H1 (cell line): ENCODE results near the gene KBTBD12. TPM values are rescaled to one million over a fixed set of nuclear protein-coding genes. Genes with fewer than 3 reads are reported as not detected.

Experiments
- CTCF ChIA-PET: fragments of 300-600 bp; sonication (Branson Sonifier 250); formaldehyde crosslinking; loops from one replicate; lab custom pipeline; 2021; ENCODE audit not compliant: partially characterized antibody; lab: Charles Lee
- POLR2A ChIA-PET: fragments of 300-600 bp; sonication (Branson Sonifier 250); formaldehyde crosslinking; loops from one replicate; lab custom pipeline; 2021; ENCODE audit warnings: inconsistent platforms; ENCODE audit not compliant: partially characterized antibody; lab: Charles Lee
- DNase-seq, 2 experiments: peaks; one replicate each; pipeline versions ENCODE4 v3.0.0 to v3.0.0-alpha.2; 2010 to 2022; ENCODE audit warnings: low spot score in 2 of 2, low read depth in 1 of 2, mixed read lengths in 1 of 2
- FAIRE-seq: peaks from 2 replicates; lab custom pipeline; 2011; peaks lifted over from hg19 to GRCh38; lab: Jason Lieb, UNC
- H2AFZ ChIP-seq: 2 replicates; pipeline ENCODE4 v1.8.1; 2012; ENCODE audit warnings: low read length, inconsistent platforms
- H2AK5ac ChIP-seq: 2 replicates; pipeline ENCODE4 v1.6.1; 2013; ENCODE audit warnings: low read depth, low read length
- H2BK120ac ChIP-seq: replicated peaks from 2 replicates; pipeline ENCODE3; 2013; ENCODE audit warnings: low read depth, low read length, inconsistent platforms
- H2BK12ac ChIP-seq: 2 replicates; pipeline ENCODE4 v1.6.1; 2013; ENCODE audit warnings: low read depth, low read length
- H2BK15ac ChIP-seq: 2 replicates; pipeline ENCODE4 v1.6.1; 2013; ENCODE audit warnings: low read length
- H2BK20ac ChIP-seq: 2 replicates; pipeline ENCODE4 v1.6.1; 2013; ENCODE audit warnings: low read length
- H2BK5ac ChIP-seq: 2 replicates; pipeline ENCODE4 v1.6.1; 2013; ENCODE audit warnings: low read depth, low read length
- H3K14ac ChIP-seq: 2 replicates; pipeline ENCODE4 v1.6.1; 2013; ENCODE audit warnings: inconsistent platforms; ENCODE audit not compliant: insufficient read length
- H3K18ac ChIP-seq: 2 replicates; pipeline ENCODE4 v1.6.1; 2013; ENCODE audit warnings: low read length; ENCODE audit errors: extremely low read depth
- H3K23ac ChIP-seq: 2 replicates; pipeline ENCODE4 v1.6.1; 2013; ENCODE audit warnings: inconsistent platforms; ENCODE audit not compliant: insufficient read length
- H3K23me2 ChIP-seq: 2 replicates; pipeline ENCODE4 v1.6.1; 2013; ENCODE audit warnings: low read depth, low read length
- H3K27ac ChIP-seq: 2 replicates; pipeline ENCODE4 v1.6.1; 2011; ENCODE audit warnings: low read depth, low read length, inconsistent platforms
- H3K27me3 ChIP-seq, 4 experiments: replicated peaks in 1 of 4; 1 replicate in 1 of 4; 2 replicates in 3 of 4; pipeline versions ENCODE4 v1.6.1 to v1.8.1; 2011 to 2013; ENCODE audit warnings: low read length in 3 of 4, mild to moderate bottlenecking in 3 of 4, inconsistent platforms in 2 of 4, mixed read lengths in 2 of 4, moderate library complexity in 1 of 4; ENCODE audit not compliant: control insufficient read depth in 3 of 4, insufficient read depth in 3 of 4; ENCODE audit errors: extremely low read depth in 1 of 4
- H3K36me3 ChIP-seq, 4 experiments: 2 replicates each; pipeline versions ENCODE4 v1.6.1 to v1.8.1; 2011 to 2013; ENCODE audit warnings: mild to moderate bottlenecking in 4 of 4, low read length in 3 of 4, moderate library complexity in 2 of 4, control low read depth in 1 of 4, inconsistent platforms in 1 of 4; ENCODE audit not compliant: insufficient read depth in 4 of 4, control insufficient read depth in 2 of 4
- H3K4ac ChIP-seq: replicated peaks from 2 replicates; pipeline ENCODE3; 2013; ENCODE audit warnings: low read length, low read depth, mixed read lengths, inconsistent platforms; ENCODE audit not compliant: insufficient read length
- H3K4me1 ChIP-seq, 4 experiments: replicated peaks in 1 of 4; 1 replicate in 1 of 4; 2 replicates in 3 of 4; pipeline versions ENCODE4 v1.6.1 to v1.8.1; 2011 to 2013; ENCODE audit warnings: low read length in 3 of 4, inconsistent platforms in 2 of 4, mixed read lengths in 1 of 4; ENCODE audit not compliant: insufficient read depth in 4 of 4, control insufficient read depth in 3 of 4
- H3K4me2 ChIP-seq, 2 experiments: 2 replicates each; pipeline versions ENCODE4 v1.6.1 to v1.8.1; 2011 to 2013; ENCODE audit warnings: low read depth in 2 of 2, low read length in 2 of 2, control low read depth in 1 of 2, inconsistent platforms in 1 of 2, mild to moderate bottlenecking in 1 of 2; ENCODE audit not compliant: insufficient read depth in 1 of 2
- H3K4me3 ChIP-seq, 4 experiments: fragments of 200-600, 300-600 bp in 1 of 4; sonication (generic), shearing (Covaris generic), sonication (Bioruptor Twin) in 1 of 4; 2 replicates each; pipeline versions ENCODE4 v1.5.1 to v1.8.1; 2011 to 2016; ENCODE audit warnings: low read length in 4 of 4, low read depth in 3 of 4, control low read depth in 2 of 4, inconsistent platforms in 2 of 4, mild to moderate bottlenecking in 2 of 4, mixed read lengths in 1 of 4, moderate library complexity in 1 of 4; ENCODE audit not compliant: insufficient read depth in 2 of 4; ENCODE audit errors: extremely low read depth in 1 of 4
- H3K56ac ChIP-seq: replicated peaks from 2 replicates; pipeline ENCODE3; 2013; ENCODE audit warnings: low read depth, mild to moderate bottlenecking, mixed read lengths, low read length, inconsistent platforms; ENCODE audit not compliant: insufficient read length
- H3K79me1 ChIP-seq: 2 replicates; pipeline ENCODE4 v1.6.1; 2013; ENCODE audit warnings: low read depth, low read length, control low read depth
- H3K79me2 ChIP-seq, 2 experiments: 2 replicates each; pipeline versions ENCODE4 v1.6.1 to v1.8.1; 2012 to 2013; ENCODE audit warnings: low read length in 2 of 2, mild to moderate bottlenecking in 2 of 2, inconsistent platforms in 1 of 2; ENCODE audit not compliant: insufficient read depth in 2 of 2, control insufficient read depth in 1 of 2
- H3K9ac ChIP-seq, 4 experiments: replicated peaks in 1 of 4; 1 replicate in 1 of 4; 2 replicates in 3 of 4; pipeline versions ENCODE4 v1.6.1 to v1.8.1; 2011 to 2013; ENCODE audit warnings: low read depth in 3 of 4, low read length in 3 of 4, control low read depth in 2 of 4, mild to moderate bottlenecking in 2 of 4, moderate library complexity in 2 of 4, inconsistent platforms in 1 of 4; ENCODE audit errors: extremely low read depth in 1 of 4
- H3K9me3 ChIP-seq, 2 experiments: 2 replicates each; pipeline versions ENCODE4 v1.6.1 to v1.8.1; 2012 to 2013; ENCODE audit warnings: mild to moderate bottlenecking in 2 of 2, moderate library complexity in 2 of 2, control low read depth in 1 of 2, inconsistent platforms in 1 of 2, low read depth in 1 of 2, low read length in 1 of 2, mixed read lengths in 1 of 2; ENCODE audit not compliant: insufficient read depth in 2 of 2
- H4K20me1 ChIP-seq, 2 experiments: replicated peaks in 1 of 2; 2 replicates each; pipeline versions ENCODE3 to v1.8.1; 2011 to 2013; ENCODE audit warnings: inconsistent platforms in 2 of 2, low read length in 2 of 2, mild to moderate bottlenecking in 1 of 2; ENCODE audit not compliant: insufficient read depth in 2 of 2, control insufficient read depth in 1 of 2
- H4K5ac ChIP-seq: 2 replicates; pipeline ENCODE4 v1.6.1; 2013; ENCODE audit warnings: low read length, low read depth, mixed read lengths, inconsistent platforms; ENCODE audit not compliant: insufficient read length
- H4K8ac ChIP-seq: 2 replicates; pipeline ENCODE4 v1.8.0; 2013; ENCODE audit warnings: mild to moderate bottlenecking, moderate library complexity, low read length, inconsistent platforms; ENCODE audit not compliant: insufficient read depth; ENCODE audit errors: extremely low read depth
- H4K91ac ChIP-seq: replicated peaks from 2 replicates; pipeline ENCODE3; 2013; ENCODE audit warnings: low read length, mixed read lengths, inconsistent platforms; ENCODE audit not compliant: insufficient read length
- CBX8 ChIP-seq: fragments of 300-800, 300-1000 bp; sonication (generic); IDR thresholded peaks from 2 replicates; pipeline ENCODE4 v1.7.1; 2016; ENCODE audit warnings: low read depth, low read length, borderline replicate concordance
- EP300 ChIP-seq, 2 experiments: IDR thresholded peaks; 1 replicate in 1 of 2; 2 replicates in 1 of 2; pipeline ENCODE4 v1.6.1; 2011 to 2012; ENCODE audit warnings: low read depth in 2 of 2, low read length in 2 of 2, mild to moderate bottlenecking in 2 of 2, borderline replicate concordance in 1 of 2, inconsistent platforms in 1 of 2, moderate library complexity in 1 of 2
- GABPA ChIP-seq: IDR thresholded peaks from 2 replicates; pipeline ENCODE4 v1.6.1; 2011; ENCODE audit warnings: mild to moderate bottlenecking, low read length, moderate library complexity, borderline replicate concordance; ENCODE audit not compliant: insufficient read depth
- HDAC6 ChIP-seq: IDR thresholded peaks from one replicate; pipeline ENCODE4 v1.7.1; 2012; ENCODE audit warnings: low read depth, mild to moderate bottlenecking, inconsistent platforms, low read length, moderate library complexity
- KDM1A ChIP-seq: fragments of 200-600, 300-600 bp; sonication (generic); IDR thresholded peaks from 2 replicates; pipeline ENCODE4 v1.7.1; 2016; ENCODE audit warnings: mild to moderate bottlenecking, low read length, borderline replicate concordance
- KDM5A ChIP-seq: fragments of 200-600 bp; IDR thresholded peaks from 2 replicates; pipeline ENCODE4 v1.7.1; 2012; ENCODE audit warnings: mild to moderate bottlenecking, low read length, inconsistent platforms, mixed read lengths
- POLR2A ChIP-seq, 2 experiments: IDR thresholded peaks; 1 replicate in 1 of 2; 2 replicates in 1 of 2; pipeline ENCODE4 v1.6.1; 2011; ENCODE audit warnings: low read depth in 2 of 2, low read length in 2 of 2, mild to moderate bottlenecking in 2 of 2; ENCODE audit errors: control extremely low read depth in 1 of 2
- RFX5 ChIP-seq: IDR thresholded peaks from 2 replicates; pipeline ENCODE4 v1.6.1; 2011; ENCODE audit warnings: low read depth, low read length, improper control_type of control experiment, borderline replicate concordance
- RXRA ChIP-seq: IDR thresholded peaks from 2 replicates; pipeline ENCODE4 v1.6.1; 2011; ENCODE audit warnings: low read depth, mild to moderate bottlenecking, low read length, moderate library complexity; ENCODE audit not compliant: insufficient read depth
- SP1 ChIP-seq: IDR thresholded peaks from 2 replicates; pipeline ENCODE4 v1.6.1; 2011; ENCODE audit warnings: low read depth, low read length
- TAF1 ChIP-seq: IDR thresholded peaks from 2 replicates; pipeline ENCODE4 v1.6.1; 2011; ENCODE audit warnings: mild to moderate bottlenecking, low read depth, low read length
- TEAD4 ChIP-seq: IDR thresholded peaks from 2 replicates; pipeline ENCODE4 v1.6.1; 2012; ENCODE audit warnings: low read depth, low read length, inconsistent platforms, mixed read lengths
- YY1 ChIP-seq: IDR thresholded peaks from 2 replicates; pipeline ENCODE4 v1.6.1; 2011; ENCODE audit warnings: low read depth, mild to moderate bottlenecking, low read length
- WGBS, 2 experiments: shearing (Covaris generic) in 1 of 2; methylation state at CpG; one replicate each; pipeline versions ENCODE4 v1.1.6 to v1.1.7; 2013 to 2015; ENCODE audit warnings: low lambda C conversion rate in 2 of 2, mixed read lengths in 2 of 2, inconsistent platforms in 1 of 2, low coverage in 1 of 2, missing lambda C conversion rate in 1 of 2; ENCODE audit not compliant: insufficient replicate concordance in 2 of 2, insufficient coverage in 1 of 2, insufficient read length in 1 of 2; ENCODE audit errors: extremely low coverage in 1 of 2, missing lambda C conversion rate in 1 of 2; 5-methylcytosine and 5-hydroxymethylcytosine counted together
- polyA plus RNA-seq, 7 experiments: library from polyadenylated mRNA; depleted of rRNA in 3 of 7; stranded (reverse) in 5 of 7; unstranded in 2 of 7; fragments of >200 nt in 5 of 7; fragments of 200-250 nt in 2 of 7; gene quantifications; 1 replicate in 5 of 7; 2 replicates in 1 of 7; 4 replicates in 1 of 7; pipeline versions ENCODE4 v1.2.1 to v1.2.3, GENCODE V29; 2011 to 2013; ENCODE audit warnings: missing spikeins in 2 of 7, mixed read lengths in 2 of 7
- total RNA-seq: library from RNA; stranded (reverse); fragmentation: NEBNext Ultra II Directional; extraction: Animal tissue kit (Norgen Biotek cat#: 25700); gene quantifications from 2 replicates; pipeline ENCODE4 v1.2.1, GENCODE V29; 2021

KBTBD12 gene
- total and polyA plus RNA-seq, 2 of the 8 experiments (the other 6 are each of a cell fraction or from before 2014, with no cell fraction given), result 0.33 to 0.63 TPM

DNA sequence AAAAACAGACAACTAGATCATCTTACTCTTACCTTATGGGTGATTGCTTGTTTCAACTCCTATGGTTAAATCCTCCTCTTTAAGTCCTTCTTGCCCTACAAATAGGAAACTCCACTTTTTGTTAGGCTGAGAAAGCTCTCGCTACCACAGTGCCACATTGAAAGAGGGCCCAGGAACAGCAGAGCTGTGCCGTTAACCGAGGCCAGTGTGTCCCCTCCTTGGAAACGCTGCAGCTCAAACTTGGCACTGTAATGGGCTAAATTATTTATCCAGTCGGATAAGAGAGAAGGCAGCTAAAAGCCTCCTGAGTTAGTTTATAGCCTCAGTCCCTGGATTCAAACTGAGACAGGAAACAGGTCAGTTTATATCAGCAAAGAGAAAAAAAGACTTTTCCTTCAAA lies 46.1 kb downstream of the KBTBD12 start:
- Histone ChIP-seq H3K23me2 (no peaks in the 10 kb centered on the region), H3K36me3 (no peaks in the 10 kb centered on the region), H3K79me1 (no peaks in the 10 kb centered on the region), H2BK15ac (no peak overlapping the region), H3K14ac (no peak overlapping the region), H4K8ac (no peak overlapping the region), H4K5ac (no peak overlapping the region), H3K9me3 (no peaks in the 10 kb centered on the region; a peak in 1 of 4 replicates), H2BK5ac (no peak overlapping the region), H2BK120ac (no peak overlapping the region), H3K79me2 (no peaks in the 10 kb centered on the region), H2BK12ac (no peak overlapping the region), H2AFZ (no peak overlapping the region), H3K18ac (no peak overlapping the region), H3K9ac (no peak overlapping the region), H3K23ac (no peak overlapping the region), H3K27ac (no peak overlapping the region), H2BK20ac (no peak overlapping the region), H4K20me1 (no peaks in the 10 kb centered on the region), H3K4me2 (no peak overlapping the region), H2AK5ac (no peak overlapping the region), H3K56ac (no peak overlapping the region), H3K4me3 (no peak overlapping the region), H4K91ac (no peak overlapping the region), H3K4ac (no peak overlapping the region), H3K4me1 (no peaks in the 10 kb centered on the region; a peak in 1 of 7 replicates), H3K27me3 (no peaks in the 10 kb centered on the region)
- ChIA-PET POLR2A (no interaction called here), CTCF (interaction anchor here (0.8 to 5.9 kb wide), 13 partner anchors 10 to 309 kb away, joined by 3 to 57 read pairs (median 4); no protein-coding TSS in a partner anchor)
- 89% methylated on average over 5 of the region's 5 CpGs; no CpG with 5 or more reads in 1 of the 2 experiments for WGBS, 2 experiments
- DNase-seq (no peak), FAIRE-seq (no peak)
- TF ChIP-seq TEAD4 (no peak), RXRA (no peak), CBX8 (no peak), YY1 (no peak), TAF1 (no peak), GABPA (no peak), HDAC6 (no peak), SP1 (no peak), KDM5A (no peak), EP300 (IDR thresholded peaks at IDR 0.05; ENCODE audit: borderline replicate concordance in 1 of 2, low read depth in 2 of 2, low read length in 2 of 2) (no peak), POLR2A (IDR thresholded peaks at IDR 0.05; ENCODE audit: control extremely low read depth in 1 of 2, low read depth in 2 of 2, low read length in 2 of 2) (no peak), KDM1A (no peak), RFX5 (no peak)
